SK-N-SH (cell line): ENCODE data around the gene DNAJC9. TPM values are rescaled to one million over a fixed set of nuclear protein-coding genes. Genes with fewer than 3 reads are reported as not detected.

ENCODE experiments used
- CTCF ChIA-PET: fragments of 300-600, 350-600 bp; formaldehyde crosslinking; extraction: SDS; loops from one replicate; lab custom pipeline; 2021; lab: Yijun Ruan, JAX
- POLR2A ChIA-PET: fragments of 350-600 bp; sonication (Branson Sonifier 250); formaldehyde crosslinking; extraction: SDS; loops from one replicate; lab custom pipeline; 2020; ENCODE audit warnings: antibody characterized with exemption, inconsistent platforms; lab: Yijun Ruan, JAX
- DNase-seq: peaks from one replicate; pipeline ENCODE4 v3.0.0; 2012
- H2AFZ ChIP-seq: fragments of 200-600 bp; sonication (generic); 2 replicates; pipeline ENCODE4 v1.8.1; 2016; ENCODE audit warnings: antibody characterized with exemption, mild to moderate bottlenecking, low read depth
- H3F3A ChIP-seq: fragments of 200-600 bp; sonication (generic); replicated peaks from 2 replicates; pipeline ENCODE3; 2016; ENCODE audit warnings: antibody characterized with exemption, mild to moderate bottlenecking; ENCODE audit not compliant: insufficient read depth
- H3K27ac ChIP-seq, 2 experiments: fragments of 200-500 bp in 1 of 2; fragments of 200-600 bp in 1 of 2; sonication (Bioruptor generic) in 1 of 2; sonication (generic), shearing (Covaris generic) in 1 of 2; 2 replicates each; pipeline versions ENCODE4 v1.5.1 to v1.6.1; 2014 to 2016; ENCODE audit warnings: low read depth in 2 of 2, inconsistent platforms in 1 of 2, low read length in 1 of 2, mild to moderate bottlenecking in 1 of 2, mixed read lengths in 1 of 2
- H3K27me3 ChIP-seq: fragments of 200-600 bp; sonication (generic), shearing (Covaris generic); 2 replicates; pipeline ENCODE4 v1.6.1; 2016; ENCODE audit warnings: mixed run types; ENCODE audit not compliant: insufficient read depth
- H3K36me3 ChIP-seq, 2 experiments: fragments of 200-500 bp in 1 of 2; fragments of 200-600 bp in 1 of 2; sonication (Bioruptor generic) in 1 of 2; sonication (generic) in 1 of 2; replicated peaks in 1 of 2; 2 replicates each; pipeline versions ENCODE3 to v1.5.1; 2014 to 2016; ENCODE audit warnings: low read length in 1 of 2, mild to moderate bottlenecking in 1 of 2; ENCODE audit not compliant: insufficient read depth in 2 of 2, control insufficient read depth in 1 of 2
- H3K4me1 ChIP-seq, 2 experiments: fragments of 200-500 bp in 1 of 2; fragments of 200-600 bp in 1 of 2; sonication (Bioruptor generic) in 1 of 2; sonication (generic), shearing (Covaris generic) in 1 of 2; 2 replicates each; pipeline versions ENCODE4 v1.5.1 to v1.6.1; 2014 to 2016; ENCODE audit warnings: low read depth in 1 of 2, low read length in 1 of 2, mixed run types in 1 of 2; ENCODE audit not compliant: insufficient read depth in 2 of 2, control insufficient read depth in 1 of 2
- H3K4me2 ChIP-seq: fragments of 200-600 bp; sonication (generic), shearing (Covaris generic); 2 replicates; pipeline ENCODE4 v1.6.1; 2017; ENCODE audit warnings: mixed run types
- H3K4me3 ChIP-seq, 2 experiments: fragments of 200-500 bp in 1 of 2; fragments of 200-600 bp in 1 of 2; sonication (Bioruptor generic) in 1 of 2; sonication (generic), shearing (Covaris generic) in 1 of 2; 2 replicates each; pipeline versions ENCODE4 v1.5.1 to v1.8.1; 2014 to 2016; ENCODE audit warnings: low read depth in 2 of 2, inconsistent platforms in 1 of 2, low read length in 1 of 2, mild to moderate bottlenecking in 1 of 2, mixed read lengths in 1 of 2, moderate library complexity in 1 of 2
- H3K79me2 ChIP-seq: fragments of 200-600 bp; sonication (generic); 2 replicates; pipeline ENCODE4 v1.8.1; 2017; ENCODE audit warnings: mild to moderate bottlenecking; ENCODE audit not compliant: insufficient read depth
- H3K9ac ChIP-seq: fragments of 200-600 bp; sonication (generic); 2 replicates; pipeline ENCODE4 v1.6.1; 2017; ENCODE audit warnings: mixed run types
- H3K9me2 ChIP-seq: fragments of 200-600 bp; sonication (generic); 2 replicates; pipeline ENCODE4 v1.6.1; 2017; ENCODE audit warnings: mixed run types
- H3K9me3 ChIP-seq: fragments of 200-600 bp; sonication (generic); 2 replicates; pipeline ENCODE4 v1.6.1; 2017; ENCODE audit warnings: mixed run types, mild to moderate bottlenecking, moderate library complexity
- H4K20me1 ChIP-seq: fragments of 200-600 bp; sonication (generic); 2 replicates; pipeline ENCODE4 v1.6.1; 2017; ENCODE audit warnings: mild to moderate bottlenecking, mixed run types; ENCODE audit not compliant: insufficient read depth
- CHD2 ChIP-seq: fragments of 150-350 bp; IDR thresholded peaks from 2 replicates; pipeline ENCODE4 v1.6.1; 2018; ENCODE audit warnings: low read length; ENCODE audit not compliant: partially characterized antibody
- EP300 ChIP-seq, 2 experiments: IDR thresholded peaks; 2 replicates each; pipeline versions ENCODE4 v1.4.0 to v1.6.1; 2012; ENCODE audit warnings: borderline replicate concordance in 1 of 2, low read depth in 1 of 2, low read length in 1 of 2
- FOXJ3 ChIP-seq: sonication (generic); formaldehyde crosslinking; IDR thresholded peaks from 2 replicates; pipeline ENCODE4 v1.5.1; 2020; ENCODE audit warnings: mild to moderate bottlenecking, missing genetic modification reagents
- FOXM1 ChIP-seq: IDR thresholded peaks from 2 replicates; pipeline ENCODE4 v1.4.0; 2012; ENCODE audit warnings: low read depth, mild to moderate bottlenecking
- GABPA ChIP-seq: IDR thresholded peaks from 2 replicates; pipeline ENCODE4 v1.4.0; 2012; ENCODE audit warnings: low read depth, mild to moderate bottlenecking
- GATA2 ChIP-seq: sonication (generic); formaldehyde crosslinking; IDR thresholded peaks from 2 replicates; pipeline ENCODE4 v1.5.0; 2020; ENCODE audit warnings: mild to moderate bottlenecking, missing genetic modification reagents
- JUND ChIP-seq: IDR thresholded peaks from 2 replicates; pipeline ENCODE4 v1.4.0; 2012
- MXI1 ChIP-seq: IDR thresholded peaks from 2 replicates; pipeline ENCODE4 v1.6.1; 2012; ENCODE audit warnings: mild to moderate bottlenecking, low read depth, low read length, improper control_type of control experiment
- NFIC ChIP-seq: IDR thresholded peaks from 2 replicates; pipeline ENCODE4 v1.4.0; 2012; ENCODE audit warnings: borderline replicate concordance
- POLR2AphosphoS5 ChIP-seq: IDR thresholded peaks from 2 replicates; pipeline ENCODE4 v1.6.1; 2012; ENCODE audit warnings: low read depth, low read length
- REST ChIP-seq: IDR thresholded peaks from 2 replicates; pipeline ENCODE4 v1.6.1; 2012; ENCODE audit warnings: mild to moderate bottlenecking, low read depth, low read length, moderate library complexity
- RFX5 ChIP-seq: IDR thresholded peaks from 2 replicates; pipeline ENCODE4 v1.6.1; 2012; ENCODE audit warnings: mild to moderate bottlenecking, improper control_type of control experiment, low read length
- TCF12 ChIP-seq: IDR thresholded peaks from 2 replicates; pipeline ENCODE4 v1.4.0; 2012
- TEAD4 ChIP-seq: IDR thresholded peaks from 2 replicates; pipeline ENCODE4 v1.4.0; 2012; ENCODE audit warnings: mild to moderate bottlenecking, borderline replicate concordance; ENCODE audit not compliant: insufficient read depth
- USF2 ChIP-seq: fragments of 150-350 bp; IDR thresholded peaks from 2 replicates; pipeline ENCODE4 v1.6.1; 2017; ENCODE audit warnings: antibody characterized with exemption, low read length, low read depth, borderline replicate concordance
- WGBS: methylation state at CpG from one replicate; pipeline ENCODE4 v1.1.6; 2017; ENCODE audit warnings: low lambda C conversion rate; 5-methylcytosine and 5-hydroxymethylcytosine counted together
- polyA plus RNA-seq, 3 experiments: library from polyadenylated mRNA; depleted of rRNA; stranded (reverse); fragments of >200 nt; gene quantifications; 2 replicates each; pipeline ENCODE4 v1.2.3, GENCODE V29; 2012
- TF ChIP-seq, protein P1 (sequence below): fragments of 150-350 bp; IDR thresholded peaks from 2 replicates; pipeline ENCODE4 v1.6.1; 2016; ENCODE audit warnings: mild to moderate bottlenecking, low read depth, low read length
- TF ChIP-seq, protein P2 (sequence below): IDR thresholded peaks from 2 replicates; pipeline ENCODE4; 2012
- TF ChIP-seq, protein P3 (sequence below): IDR thresholded peaks from 2 replicates; pipeline ENCODE4 v1.4.0; 2012; ENCODE audit warnings: low read depth

DNAJC9 gene
- polyA plus RNA-seq, 1 of the 3 experiments (the other 2 are of a cell fraction) = 23.9 TPM

- no peak for TF ChIP-seq REST
- no peak for TF ChIP-seq NFIC
- TF ChIP-seq TCF12 = 0 out of 2 replicates have a peak, but pooled peaks have one; percentile 15
- no peak for TF ChIP-seq RFX5
- TF ChIP-seq MXI1 = peak; percentile 95
- peak; percentile 94 for TF ChIP-seq POLR2AphosphoS5
- TF ChIP-seq, all 33 proteins: peak for 16
These were observed at the start of gene DNAJC9 (continued) for GRCh38 chr10:73246646-73247508.

DNA sequence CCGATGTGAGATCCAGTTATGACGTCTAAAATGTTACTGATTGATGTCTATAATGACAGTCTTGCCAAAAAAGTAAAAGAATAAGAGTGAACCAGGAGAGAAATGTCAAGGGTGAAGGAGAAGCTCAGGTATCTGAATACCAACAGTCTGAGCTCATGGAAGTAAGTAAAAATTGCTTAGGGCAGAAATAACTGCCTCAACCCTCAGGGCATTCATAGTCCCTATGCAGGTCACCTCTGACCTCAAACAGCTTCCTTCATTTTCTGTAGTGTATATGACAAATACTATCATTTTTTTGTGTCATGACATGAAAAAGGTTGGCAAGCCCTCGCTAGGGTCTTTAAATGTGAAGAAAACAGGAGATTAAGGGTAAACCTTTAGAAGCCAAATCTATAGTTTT is 46.4 kb upstream of the DNAJC9 start:
- CTCF ChIA-PET = interaction anchor here (0.8 to 1.7 kb wide), 2 partner anchors 8 to 30 kb away, joined by 3 to 4 read pairs; no protein-coding TSS in a partner anchor

DNA sequence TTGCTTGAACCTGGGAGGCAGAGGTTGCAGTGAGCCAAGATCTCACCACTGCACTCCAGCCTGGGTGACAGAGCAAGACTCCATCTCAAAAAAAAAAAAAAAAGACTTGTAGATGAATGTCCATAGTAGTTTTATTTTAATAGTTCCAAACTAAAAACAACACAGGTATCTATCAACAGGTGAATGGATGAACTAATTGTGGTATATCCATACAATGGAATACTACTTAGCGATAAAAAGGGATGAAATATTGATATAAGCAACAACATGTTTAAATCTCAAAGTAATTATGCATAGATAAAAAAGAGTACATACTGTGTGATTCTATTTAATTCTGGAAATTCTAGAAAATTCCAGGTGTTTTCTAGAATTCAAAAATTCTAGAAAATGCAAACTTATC is 42.9 kb upstream of the DNAJC9 start:
- no peak overlapping the region for H3K27ac ChIP-seq
- H3K4me2 ChIP-seq = no peak overlapping the region
- POLR2A ChIA-PET = no interaction called here
- no peaks in the 10 kb centered on the region for H3K79me2 ChIP-seq
- H3K9me2 ChIP-seq = no peaks in the 10 kb centered on the region
- no peaks in the 10 kb centered on the region for H3F3A ChIP-seq
- no peaks in the 10 kb centered on the region for H3K9me3 ChIP-seq
- no peaks in the 10 kb centered on the region for H3K4me1 ChIP-seq
- H3K36me3 ChIP-seq = peaks cover 0 to 4% of the 10 kb centered on the region in 2 experiments
- DNase-seq = no peak
- H2AFZ ChIP-seq = no peak overlapping the region
- H4K20me1 ChIP-seq = no peaks in the 10 kb centered on the region
- no peak overlapping the region for H3K4me3 ChIP-seq
- no peaks in the 10 kb centered on the region for H3K27me3 ChIP-seq
- CTCF ChIA-PET = no interaction called here
- no peak overlapping the region for H3K9ac ChIP-seq
- WGBS = 86% methylated on average over 1 of the region's 1 CpG
- no peak for TF ChIP-seq GATA2 (CRISPR knock-in tag)
- TF ChIP-seq, protein P1, sequence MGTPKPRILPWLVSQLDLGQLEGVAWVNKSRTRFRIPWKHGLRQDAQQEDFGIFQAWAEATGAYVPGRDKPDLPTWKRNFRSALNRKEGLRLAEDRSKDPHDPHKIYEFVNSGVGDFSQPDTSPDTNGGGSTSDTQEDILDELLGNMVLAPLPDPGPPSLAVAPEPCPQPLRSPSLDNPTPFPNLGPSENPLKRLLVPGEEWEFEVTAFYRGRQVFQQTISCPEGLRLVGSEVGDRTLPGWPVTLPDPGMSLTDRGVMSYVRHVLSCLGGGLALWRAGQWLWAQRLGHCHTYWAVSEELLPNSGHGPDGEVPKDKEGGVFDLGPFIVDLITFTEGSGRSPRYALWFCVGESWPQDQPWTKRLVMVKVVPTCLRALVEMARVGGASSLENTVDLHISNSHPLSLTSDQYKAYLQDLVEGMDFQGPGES = no peak
- TF ChIP-seq FOXJ3 (CRISPR knock-in tag) = no peak
- TF ChIP-seq USF2 = no peak
- TF ChIP-seq, protein P2, sequence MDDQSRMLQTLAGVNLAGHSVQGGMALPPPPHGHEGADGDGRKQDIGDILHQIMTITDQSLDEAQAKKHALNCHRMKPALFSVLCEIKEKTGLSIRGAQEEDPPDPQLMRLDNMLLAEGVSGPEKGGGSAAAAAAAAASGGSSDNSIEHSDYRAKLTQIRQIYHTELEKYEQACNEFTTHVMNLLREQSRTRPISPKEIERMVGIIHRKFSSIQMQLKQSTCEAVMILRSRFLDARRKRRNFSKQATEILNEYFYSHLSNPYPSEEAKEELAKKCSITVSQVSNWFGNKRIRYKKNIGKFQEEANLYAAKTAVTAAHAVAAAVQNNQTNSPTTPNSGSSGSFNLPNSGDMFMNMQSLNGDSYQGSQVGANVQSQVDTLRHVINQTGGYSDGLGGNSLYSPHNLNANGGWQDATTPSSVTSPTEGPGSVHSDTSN = no peak
- no peak for TF ChIP-seq TCF12
- TF ChIP-seq GABPA = no peak
- TF ChIP-seq EP300 (IDR thresholded peaks at IDR 0.05; ENCODE audit: borderline replicate concordance in 1 of 2, low read depth in 1 of 2, low read length in 1 of 2) = no peak
- TF ChIP-seq CHD2 = no peak
- TF ChIP-seq, protein P3, sequence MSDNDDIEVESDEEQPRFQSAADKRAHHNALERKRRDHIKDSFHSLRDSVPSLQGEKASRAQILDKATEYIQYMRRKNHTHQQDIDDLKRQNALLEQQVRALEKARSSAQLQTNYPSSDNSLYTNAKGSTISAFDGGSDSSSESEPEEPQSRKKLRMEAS = no peak
- TF ChIP-seq JUND = no peak

More for the DNA sequence above, 46.4 kb upstream of the DNAJC9 start:
- Histone ChIP-seq H3K27ac (no peak overlapping the region), H3K9ac (no peak overlapping the region), H3K9me2 (no peaks in the 10 kb centered on the region), H3K9me3 (no peaks in the 10 kb centered on the region), H3K4me1 (no peaks in the 10 kb centered on the region), H3F3A (no peaks in the 10 kb centered on the region), H3K4me3 (no peak overlapping the region), H3K27me3 (no peaks in the 10 kb centered on the region), H3K4me2 (no peak overlapping the region), H4K20me1 (no peaks in the 10 kb centered on the region), H3K79me2 (no peaks in the 10 kb centered on the region), H2AFZ (no peak overlapping the region), H3K36me3 (peaks cover 0 to 4% of the 10 kb centered on the region in 2 experiments)
- 5% methylated on average over 3 of the region's 3 CpGs for WGBS
- POLR2A ChIA-PET = no interaction called here
- no peak for DNase-seq
- TF ChIP-seq, protein P3 = no peak
- TF ChIP-seq TEAD4 (no peak), GABPA (no peak), FOXM1 (no peak), POLR2AphosphoS5 (no peak)
